Endometrial microvascular endothelial cells (primary cell): ENCODE results near the gene FHL5. TPM values are rescaled to one million over a fixed set of nuclear protein-coding genes. Genes with fewer than 3 reads are reported as not detected.

Experiments used
- total RNA-seq: library from RNA; depleted of rRNA; stranded (reverse); fragments of >200 nt; gene quantifications from one replicate; pipeline ENCODE4 v1.2.3, GENCODE V29; 2015; ENCODE audit errors: inconsistent ontology term

Gene FHL5
- total RNA-seq, 1 donor from 2014 or later = not detected

Other genes starting within 250 kb of the FHL5 start
- 23.1 TPM for gene UFL1, start 41.3 kb upstream of the FHL5 start, total RNA-seq